Bronchial epithelial cell (primary cell): ENCODE data around the gene TMEM51. TPM values are rescaled to one million over a fixed set of nuclear protein-coding genes. Genes with fewer than 3 reads are reported as not detected.
A peak's percentile ranks its signal among the peaks of the same experiment; 100 is the strongest.
"Not testable (repeated sequence)": the region's sequence is repeated elsewhere in the genome, so short reads cannot be mapped to it uniquely, and the experiment has no call there.

ENCODE experiments used
- DNase-seq: peaks from one replicate; pipeline ENCODE4 v3.0.0-alpha.2; 2010; ENCODE audit warnings: low read depth
- FAIRE-seq: peaks from 2 replicates; lab custom pipeline; 2011; peaks lifted over from hg19 to GRCh38; lab: Jason Lieb, UNC
- H3K27me3 ChIP-seq: 2 replicates; pipeline ENCODE4 v1.5.1; 2011; ENCODE audit warnings: low read length; ENCODE audit not compliant: control insufficient read depth, insufficient read depth
- H3K36me3 ChIP-seq: 2 replicates; pipeline ENCODE4 v1.5.1; 2011; ENCODE audit warnings: low read length; ENCODE audit not compliant: control insufficient read depth, insufficient read depth
- H3K4me3 ChIP-seq: 2 replicates; pipeline ENCODE4 v1.5.1; 2011; ENCODE audit warnings: mild to moderate bottlenecking, low read depth, low read length, control low read depth
- total RNA-seq: library from RNA; depleted of rRNA; stranded (reverse); fragments of >200 nt; gene quantifications from 2 replicates; pipeline ENCODE4 v1.2.1, GENCODE V29; 2014
- TF ChIP-seq, protein P1 (sequence below): IDR thresholded peaks from 2 replicates; pipeline ENCODE4 v1.5.1; 2011; ENCODE audit warnings: mild to moderate bottlenecking, moderate library complexity, low read length, control low read depth, inconsistent platforms; ENCODE audit not compliant: insufficient read depth, severe bottlenecking

The TMEM51 gene
- total RNA-seq, 1 donor from 2014 or later = 5.3 TPM

DNA sequence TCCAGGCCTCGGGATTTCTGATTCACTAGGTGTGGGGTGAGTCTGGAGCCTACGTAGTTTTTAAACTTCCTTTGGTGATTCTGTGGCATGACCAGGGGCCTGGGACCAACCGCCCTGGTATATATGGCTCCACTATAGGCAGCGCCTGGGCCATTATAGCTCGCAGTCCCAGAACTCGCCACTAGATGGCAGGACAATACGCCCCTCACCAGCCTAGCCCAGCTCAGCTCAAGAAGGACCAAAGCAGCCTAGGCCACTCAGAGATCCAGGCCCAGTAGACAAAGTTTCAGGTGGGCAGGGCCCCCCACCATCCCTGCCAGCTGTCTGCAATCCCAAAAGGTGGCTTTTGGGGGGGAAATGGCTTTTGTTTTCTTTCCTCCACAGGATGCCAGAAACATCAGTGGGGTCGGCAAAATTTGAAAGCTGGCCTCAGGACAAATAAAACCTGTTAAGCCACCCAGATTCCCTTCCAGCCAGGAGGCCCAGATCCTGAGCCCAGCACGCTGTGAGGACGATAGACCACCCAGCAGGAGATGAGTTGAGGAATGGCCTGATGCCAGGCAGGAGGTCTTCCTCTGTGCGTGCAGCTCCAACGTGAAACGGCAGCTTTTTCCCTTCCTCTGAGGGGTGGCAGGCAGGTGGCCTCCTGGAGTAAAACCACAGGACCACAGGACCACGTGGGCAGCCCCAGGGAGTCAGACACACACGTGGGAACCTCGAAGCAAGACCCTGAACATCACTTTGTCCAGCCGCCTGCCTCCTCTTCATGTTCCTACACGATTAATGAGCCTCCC is 24.8 kb upstream of the TMEM51 start:
- H3K27me3 ChIP-seq = no peaks in the 10 kb centered on the region
- TF ChIP-seq, protein P1, sequence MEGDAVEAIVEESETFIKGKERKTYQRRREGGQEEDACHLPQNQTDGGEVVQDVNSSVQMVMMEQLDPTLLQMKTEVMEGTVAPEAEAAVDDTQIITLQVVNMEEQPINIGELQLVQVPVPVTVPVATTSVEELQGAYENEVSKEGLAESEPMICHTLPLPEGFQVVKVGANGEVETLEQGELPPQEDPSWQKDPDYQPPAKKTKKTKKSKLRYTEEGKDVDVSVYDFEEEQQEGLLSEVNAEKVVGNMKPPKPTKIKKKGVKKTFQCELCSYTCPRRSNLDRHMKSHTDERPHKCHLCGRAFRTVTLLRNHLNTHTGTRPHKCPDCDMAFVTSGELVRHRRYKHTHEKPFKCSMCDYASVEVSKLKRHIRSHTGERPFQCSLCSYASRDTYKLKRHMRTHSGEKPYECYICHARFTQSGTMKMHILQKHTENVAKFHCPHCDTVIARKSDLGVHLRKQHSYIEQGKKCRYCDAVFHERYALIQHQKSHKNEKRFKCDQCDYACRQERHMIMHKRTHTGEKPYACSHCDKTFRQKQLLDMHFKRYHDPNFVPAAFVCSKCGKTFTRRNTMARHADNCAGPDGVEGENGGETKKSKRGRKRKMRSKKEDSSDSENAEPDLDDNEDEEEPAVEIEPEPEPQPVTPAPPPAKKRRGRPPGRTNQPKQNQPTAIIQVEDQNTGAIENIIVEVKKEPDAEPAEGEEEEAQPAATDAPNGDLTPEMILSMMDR = peak; percentile 93
- no peak overlapping the region for H3K4me3 ChIP-seq
- DNase-seq (peak; percentile 56), FAIRE-seq (no peak)
- no peaks in the 10 kb centered on the region for H3K36me3 ChIP-seq

DNA sequence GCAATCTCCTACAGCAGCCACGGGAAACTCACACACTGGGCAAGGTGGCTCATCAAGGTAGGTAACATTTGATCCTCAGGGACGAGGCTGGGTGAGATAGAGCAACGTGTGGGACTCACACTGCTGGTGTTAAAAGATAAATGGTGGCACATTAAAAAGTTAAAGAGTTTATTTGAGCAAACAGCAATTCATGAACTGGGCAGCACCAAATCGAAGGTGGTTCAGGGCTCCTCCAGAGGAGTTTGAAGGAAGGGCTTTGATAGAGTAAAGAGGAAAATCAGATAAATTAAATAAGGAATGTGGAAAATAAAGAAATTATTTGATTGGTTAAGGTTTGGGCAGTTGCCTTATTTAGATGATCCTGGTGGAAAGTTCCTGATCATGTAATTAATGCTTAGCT is 23.6 kb upstream of the TMEM51 start:
- TF ChIP-seq, protein P1 = no peak
- H3K4me3 ChIP-seq = no peak overlapping the region
- no peaks in the 10 kb centered on the region for H3K27me3 ChIP-seq
- no peaks in the 10 kb centered on the region for H3K36me3 ChIP-seq
- DNase-seq = no peak
- FAIRE-seq = no peak

- Histone ChIP-seq H3K36me3 (no peaks in the 10 kb centered on the region), H3K27me3 (no peaks in the 10 kb centered on the region), H3K4me3 (no peak overlapping the region)
- FAIRE-seq (no peak), DNase-seq (no peak)
- TF ChIP-seq, protein P1 = no peak
Observed at GRCh38 chr1:15130607-15131006, 22.9 kb upstream of the TMEM51 start.

- DNase-seq (no peak), FAIRE-seq (no peak)
- H3K27me3 ChIP-seq = no peaks in the 10 kb centered on the region
- TF ChIP-seq, protein P1 = no peak
- no peak overlapping the region for H3K4me3 ChIP-seq
- no peaks in the 10 kb centered on the region for H3K36me3 ChIP-seq
Observed at GRCh38 chr1:15132965-15133364, 20.6 kb upstream of the TMEM51 start.

GRCh38 chr1:15134285-15134684 is 19.3 kb upstream of the TMEM51 start:
- DNase-seq (no peak), FAIRE-seq (no peak)
- TF ChIP-seq, protein P1 = no peak
- Histone ChIP-seq H3K4me3 (no peak overlapping the region), H3K36me3 (no peaks in the 10 kb centered on the region), H3K27me3 (no peaks in the 10 kb centered on the region)

GRCh38 chr1:15135604-15136003 is 17.9 kb upstream of the TMEM51 start:
- H3K27me3 ChIP-seq, FAIRE-seq, H3K36me3 ChIP-seq, DNase-seq, H3K4me3 ChIP-seq: not testable (repeated sequence)
